Stomach (tissue), 9 donors: ENCODE results near the gene ADGRE1. TPM values are rescaled to one million over a fixed set of nuclear protein-coding genes. Genes with fewer than 3 reads are reported as not detected.
A peak's percentile ranks its signal among the peaks of the same experiment; 100 is the strongest.

ENCODE experiments used
- DNase-seq, 2 donors: peaks; one replicate each; pipeline versions ENCODE4 v3.0.0 to v3.0.0-alpha.2; 2013 to 2019
- H3K27ac ChIP-seq, 5 donors: fragments of 200-600 bp in 4 of 5; sonication (generic) in 4 of 5; one replicate each; pipeline ENCODE4 v1.5.1; 2013 to 2019; ENCODE audit warnings: mild to moderate bottlenecking in 1 of 5, moderate library complexity in 1 of 5
- H3K27me3 ChIP-seq, 3 donors: fragments of 200-600 bp; sonication (generic); one replicate each; pipeline ENCODE4 v1.5.1; 2017 to 2019; ENCODE audit warnings: mixed run types in 1 of 3
- H3K36me3 ChIP-seq, 4 donors: fragments of 200-600 bp; sonication (generic); 1 replicate in 3 of 4; 2 replicates in 1 of 4; pipeline ENCODE4 v1.5.1; 2016 to 2019
- H3K4me1 ChIP-seq, 4 donors: fragments of 200-600 bp; sonication (generic); one replicate each; pipeline ENCODE4 v1.5.1; 2016 to 2019
- H3K4me3 ChIP-seq, 4 donors: fragments of 200-600 bp; sonication (generic) in 3 of 4; one replicate each; pipeline ENCODE4 v1.5.1; 2016 to 2019; ENCODE audit warnings: mild to moderate bottlenecking in 1 of 4
- H3K9me3 ChIP-seq, 4 donors: fragments of 200-600 bp; sonication (generic); one replicate each; pipeline ENCODE4 v1.5.1; 2016 to 2019
- CTCF ChIP-seq, 7 experiments: fragments of 450-650 bp in 4 of 7; fragments of 200-600 bp in 3 of 7; sonication (generic) in 3 of 7; IDR thresholded peaks; one replicate each; pipeline ENCODE4 v1.5.1; 2016 to 2019; ENCODE audit warnings: antibody characterized with exemption in 7 of 7, control low read depth in 2 of 7, mild to moderate bottlenecking in 1 of 7
- EP300 ChIP-seq: sonication (generic); formaldehyde crosslinking; IDR thresholded peaks from one replicate; pipeline ENCODE4 v1.6.1; 2017; ENCODE audit warnings: antibody characterized with exemption
- POLR2A ChIP-seq, 4 donors: fragments of 450-650 bp; IDR thresholded peaks; one replicate each; pipeline ENCODE4 v1.6.1; 2016; ENCODE audit warnings: antibody characterized with exemption in 4 of 4, control low read depth in 2 of 4, mild to moderate bottlenecking in 1 of 4, moderate library complexity in 1 of 4
- POLR2AphosphoS5 ChIP-seq, 3 donors: sonication (generic); formaldehyde crosslinking; IDR thresholded peaks; one replicate each; pipeline ENCODE4 v1.6.1; 2016; ENCODE audit warnings: antibody characterized with exemption in 3 of 3
- WGBS, 5 donors: extraction: QIAGEN DNeasy Blood & Tissue Kit in 3 of 5; methylation state at CpG; one replicate each; pipeline versions ENCODE4 v1.1.5 to v1.1.7; 2013 to 2018; 5-methylcytosine and 5-hydroxymethylcytosine counted together
- intact Hi-C: fragments of 100-400 bp; cut with DNase I; formaldehyde crosslinking; loops from one replicate; pipeline ENCODE4 v1.15.1; 2023; ENCODE audit warnings: low total_unique reads
- polyA plus RNA-seq, 3 donors: library from polyadenylated mRNA; stranded (reverse); fragments of 200-250 nt; gene quantifications; one replicate each; pipeline ENCODE4 v1.2.3, GENCODE V29; 2013
- total RNA-seq, 5 donors: library from RNA; depleted of rRNA; stranded (reverse); fragments of >200 nt; gene quantifications; one replicate each; pipeline versions ENCODE4 v1.1.0 to v1.2.3, GENCODE V29; 2014 to 2016
- donor health status: healthy with polysubstance abuse.
- donor health status: Bipolar disorder and iron deficiency.
- donor health status: healthy.

The ADGRE1 gene
- total and polyA plus RNA-seq, 8 donors = 0.30 to 5.8 (median 0.40) TPM; not detected in 4

GRCh38 chr19:6890401-6890913 is 3.1 kb downstream of the ADGRE1 start:
- H3K27ac ChIP-seq = no peak overlapping the region
- TF ChIP-seq POLR2A (IDR thresholded peaks at IDR 0.05) (no peak), POLR2AphosphoS5 (IDR thresholded peaks at IDR 0.05) (no peak), CTCF (IDR thresholded peaks at IDR 0.05) (no peak), EP300 (no peak)
- intact Hi-C loops = no loop called here

GRCh38 chr19:6890938-6891337 is 3.6 kb downstream of the ADGRE1 start:
- H3K4me1 ChIP-seq = no peaks in the 10 kb centered on the region
- H3K27ac ChIP-seq = no peak overlapping the region
- peaks cover 0 to 34% (median 27%) of the 10 kb centered on the region in 4 donors for H3K9me3 ChIP-seq
- peaks cover 0 to 13% (median 0%) of the 10 kb centered on the region in 3 donors for H3K27me3 ChIP-seq
- 56 to 66% (median 64%) methylated on average over 8 of the region's 8 CpGs for WGBS, 5 donors
- TF ChIP-seq CTCF (IDR thresholded peaks at IDR 0.05) = no peak
- TF ChIP-seq EP300 = no peak
- TF ChIP-seq POLR2AphosphoS5 (IDR thresholded peaks at IDR 0.05) = no peak
- no peak for TF ChIP-seq POLR2A (IDR thresholded peaks at IDR 0.05)
- H3K4me3 ChIP-seq = no peak overlapping the region
- intact Hi-C loops = no loop called here
- H3K36me3 ChIP-seq = no peaks in the 10 kb centered on the region
- no peak for DNase-seq

More at GRCh38 chr19:6890401-6890913, 3.1 kb downstream of the ADGRE1 start:
- H3K9me3 ChIP-seq = peaks cover 0 to 29% (median 23%) of the 10 kb centered on the region in 4 donors
- DNase-seq = peak in 1 of 2 donors; percentile 13
- peaks cover 0 to 13% (median 0%) of the 10 kb centered on the region in 3 donors for H3K27me3 ChIP-seq
- H3K36me3 ChIP-seq = no peaks in the 10 kb centered on the region
- H3K4me3 ChIP-seq = no peak overlapping the region
- no peaks in the 10 kb centered on the region for H3K4me1 ChIP-seq
- WGBS, 5 donors = 39 to 55% (median 50%) methylated on average over 3 of the region's 3 CpGs

- TF ChIP-seq CTCF (IDR thresholded peaks at IDR 0.05) (no peak), POLR2AphosphoS5 (IDR thresholded peaks at IDR 0.05) (no peak), EP300 (no peak), POLR2A (IDR thresholded peaks at IDR 0.05) (no peak)
- WGBS, 5 donors = 66 to 77% (median 72%) methylated on average over 8 of the region's 8 CpGs
- Histone ChIP-seq H3K27ac (peak overlapping the region in 1 of 5 donors; percentile 2), H3K4me3 (no peak overlapping the region), H3K27me3 (peaks cover 0 to 7% (median 0%) of the 10 kb centered on the region in 3 donors), H3K4me1 (no peaks in the 10 kb centered on the region), H3K36me3 (no peaks in the 10 kb centered on the region), H3K9me3 (peaks cover 0 to 39% (median 36%) of the 10 kb centered on the region in 4 donors)
- peak in 1 of 2 donors; percentile 12 for DNase-seq
- intact Hi-C loops = no loop called here
These were observed 4.5 kb downstream of the ADGRE1 start for GRCh38 chr19:6891761-6892385.

- Histone ChIP-seq H3K36me3 (no peaks in the 10 kb centered on the region), H3K27ac (no peak overlapping the region), H3K27me3 (peaks cover 0 to 7% (median 0%) of the 10 kb centered on the region in 3 donors), H3K4me1 (no peaks in the 10 kb centered on the region), H3K9me3 (peaks cover 0 to 46% (median 36%) of the 10 kb centered on the region in 4 donors), H3K4me3 (no peak overlapping the region)
- no peak for TF ChIP-seq POLR2AphosphoS5 (IDR thresholded peaks at IDR 0.05)
- no peak for TF ChIP-seq POLR2A (IDR thresholded peaks at IDR 0.05)
- TF ChIP-seq CTCF (IDR thresholded peaks at IDR 0.05) = no peak
- no peak for TF ChIP-seq EP300
- DNase-seq = no peak
- intact Hi-C loops = no loop called here
- WGBS, 5 donors = 59 to 89% (median 74%) methylated on average over 1 of the region's 1 CpG
These were observed 6.9 kb downstream of the ADGRE1 start for GRCh38 chr19:6894313-6894712.
